NCI-H345 treated with DMSO at 0.1 percent for 48 hours (cell line): ENCODE results near the gene NOP16.

Experiments
- DNase-seq: peaks from one replicate; lab custom pipeline; 2025; ENCODE audit not compliant: unreplicated experiment; lab: John Stamatoyannopoulos, UW

NOP16 gene, protein sequence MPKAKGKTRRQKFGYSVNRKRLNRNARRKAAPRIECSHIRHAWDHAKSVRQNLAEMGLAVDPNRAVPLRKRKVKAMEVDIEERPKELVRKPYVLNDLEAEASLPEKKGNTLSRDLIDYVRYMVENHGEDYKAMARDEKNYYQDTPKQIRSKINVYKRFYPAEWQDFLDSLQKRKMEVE

DNA sequence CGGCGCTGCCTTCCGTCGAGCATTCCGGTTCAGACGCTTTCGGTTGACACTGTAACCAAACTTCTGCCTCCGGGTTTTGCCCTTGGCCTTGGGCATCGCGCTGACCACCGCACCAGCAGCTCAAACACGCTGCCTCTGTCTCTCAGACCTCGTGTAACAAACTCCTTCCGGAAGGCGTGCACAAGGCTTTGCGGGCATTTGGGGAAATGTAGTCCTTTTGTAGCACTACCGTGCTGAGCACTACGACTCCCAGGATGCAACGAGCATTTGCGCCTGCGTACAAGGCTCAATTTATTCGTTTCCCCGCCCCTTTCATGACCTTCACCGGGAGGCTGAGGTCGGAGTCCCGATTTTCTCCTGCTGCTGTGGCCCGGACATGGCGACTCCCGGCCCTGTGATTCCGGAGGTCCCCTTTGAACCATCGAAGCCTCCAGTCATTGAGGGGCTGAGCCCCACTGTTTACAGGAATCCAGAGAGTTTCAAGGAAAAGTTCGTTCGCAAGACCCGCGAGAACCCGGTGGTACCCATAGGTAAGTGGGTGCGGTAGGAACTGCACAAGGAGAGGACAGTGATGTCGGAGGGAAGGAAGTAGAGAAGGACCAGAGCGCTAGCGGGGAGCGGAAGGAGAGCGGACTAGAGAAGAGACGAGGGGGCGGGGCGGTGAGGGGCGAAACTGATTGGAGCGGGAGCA, at the start of gene NOP16, which contains the start of gene HIGD2A:
TSS of gene NOP16 (minus strand) at position 155 of the 691 bp plus-strand sequence. CDS start at position 96, 59 bp downstream.
TSS of gene HIGD2A (plus strand) at position 308 of the 691 bp plus-strand sequence. CDS start at position 377, 69 bp downstream.
- peak; percentile 97 for DNase-seq

GRCh38 chr5:176436656-176437055, 48.3 kb upstream of the NOP16 start:
- DNase-seq: no peak

GRCh38 chr5:176432707-176433106, 44.3 kb upstream of the NOP16 start:
- no peak for DNase-seq

- DNase-seq: no peak
Measured at GRCh38 chr5:176429972-176430371, 41.6 kb upstream of the NOP16 start.

- DNase-seq: no peak
Measured at GRCh38 chr5:176427971-176428370, 39.6 kb upstream of the NOP16 start.

DNA sequence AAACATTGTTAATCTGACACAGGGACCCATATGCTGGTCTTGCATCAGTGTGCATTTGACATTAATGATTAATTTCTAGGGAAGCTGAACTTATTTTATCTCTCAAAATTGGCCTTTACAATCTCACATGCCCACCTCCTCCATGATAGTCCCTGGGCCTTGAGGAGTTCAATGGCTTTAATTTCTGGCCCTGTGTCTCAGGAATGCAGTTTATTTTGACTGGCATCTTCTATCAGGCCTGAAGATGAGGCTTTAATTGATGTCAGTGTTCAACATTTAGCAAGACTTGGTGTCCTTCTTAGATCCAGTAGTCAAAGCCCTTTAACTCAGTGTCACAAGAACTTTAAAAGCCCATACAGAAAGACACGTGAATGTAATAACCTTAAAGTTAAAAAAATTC, 38.5 kb upstream of the NOP16 start:
- no peak for DNase-seq

- DNase-seq: no peak
Measured at GRCh38 chr5:176425791-176426190, 37.4 kb upstream of the NOP16 start.

- no peak for DNase-seq
Measured at GRCh38 chr5:176425138-176425537, 36.7 kb upstream of the NOP16 start.

- DNase-seq: no peak
Measured at GRCh38 chr5:176424181-176424580, 35.8 kb upstream of the NOP16 start.

- no peak for DNase-seq
Measured at GRCh38 chr5:176420972-176421544, 32.7 kb upstream of the NOP16 start.

- no peak for DNase-seq
Measured at GRCh38 chr5:176420086-176420485, 31.7 kb upstream of the NOP16 start.

- no peak for DNase-seq
Measured at GRCh38 chr5:176418251-176418650, 29.9 kb upstream of the NOP16 start.

GRCh38 chr5:176416965-176417364, 28.6 kb upstream of the NOP16 start:
- DNase-seq: no peak

DNA sequence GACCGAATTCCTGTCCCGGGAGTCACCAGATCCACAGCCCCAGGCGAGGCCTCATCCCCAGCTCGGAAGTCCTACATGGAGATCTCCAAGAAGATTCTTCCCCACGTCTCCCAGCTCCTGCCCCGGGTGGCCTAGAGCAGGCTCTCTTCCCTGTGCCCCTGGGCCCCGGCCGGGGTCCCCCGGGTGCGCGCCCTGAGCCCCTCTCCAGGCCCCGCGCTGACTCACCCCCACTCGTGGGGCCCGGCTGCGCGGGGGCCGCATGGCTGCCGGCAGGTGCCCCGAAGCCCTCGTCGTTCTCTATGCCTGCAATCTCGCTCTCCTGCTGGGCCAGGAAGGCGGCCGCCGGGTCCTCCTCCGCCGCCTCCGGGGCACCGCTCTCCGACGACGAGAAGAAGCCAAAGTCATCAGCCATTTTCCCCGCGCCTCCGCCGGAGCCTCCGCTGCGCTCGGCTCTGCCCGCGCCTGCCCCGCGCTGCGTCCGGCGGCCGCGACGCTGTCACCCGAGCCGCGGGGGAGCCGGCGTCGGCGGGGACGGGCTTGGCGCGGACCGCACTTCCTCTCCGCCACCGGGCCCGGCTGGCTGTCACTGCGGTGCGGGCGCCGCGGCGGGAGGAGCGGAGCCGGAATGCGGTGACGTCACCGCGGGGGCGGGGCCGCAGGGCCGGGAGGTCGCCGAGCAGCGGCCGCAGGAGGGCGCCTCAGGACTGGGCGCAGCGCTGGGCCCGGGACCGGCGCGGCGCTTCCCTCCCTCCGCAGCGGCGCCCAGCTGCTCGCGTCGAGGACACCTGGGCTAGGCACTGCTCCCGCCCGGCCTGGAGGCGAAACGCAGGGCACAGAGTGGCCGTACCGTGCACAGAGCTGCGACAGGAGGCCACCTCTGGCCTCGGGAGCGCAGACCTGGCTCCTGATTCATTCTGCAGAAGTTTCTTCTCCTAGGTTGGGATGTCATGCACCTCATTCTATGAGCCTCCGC, 27.8 kb upstream of the NOP16 start, which contains the start of gene CLTB:
TSS of gene CLTB (minus strand) at position 588 of the 973 bp plus-strand sequence. CDS start at position 412, 176 bp downstream.
- DNase-seq: peak; percentile 80

- no peak for DNase-seq
Measured at GRCh38 chr5:176415240-176415951, 27.0 kb upstream of the NOP16 start.

DNA sequence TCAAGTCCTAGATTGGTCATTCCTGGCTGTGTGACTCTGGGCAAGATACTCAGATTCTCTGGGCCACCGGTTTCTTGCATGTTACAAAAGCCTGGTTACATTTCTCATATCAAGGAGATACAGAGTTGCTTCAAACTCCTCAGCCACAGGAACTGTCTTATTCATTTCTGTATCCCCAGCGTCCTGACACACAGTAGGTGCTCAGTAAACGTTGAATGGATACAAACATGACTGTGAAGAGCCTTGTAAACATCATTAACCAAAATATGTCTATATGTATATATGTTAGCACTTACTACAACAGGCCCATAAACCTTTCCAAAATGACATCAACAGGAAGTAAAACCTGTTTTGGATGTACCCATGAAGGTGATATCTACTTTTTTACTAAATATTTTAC, 26.3 kb upstream of the NOP16 start:
- no peak for DNase-seq

DNA sequence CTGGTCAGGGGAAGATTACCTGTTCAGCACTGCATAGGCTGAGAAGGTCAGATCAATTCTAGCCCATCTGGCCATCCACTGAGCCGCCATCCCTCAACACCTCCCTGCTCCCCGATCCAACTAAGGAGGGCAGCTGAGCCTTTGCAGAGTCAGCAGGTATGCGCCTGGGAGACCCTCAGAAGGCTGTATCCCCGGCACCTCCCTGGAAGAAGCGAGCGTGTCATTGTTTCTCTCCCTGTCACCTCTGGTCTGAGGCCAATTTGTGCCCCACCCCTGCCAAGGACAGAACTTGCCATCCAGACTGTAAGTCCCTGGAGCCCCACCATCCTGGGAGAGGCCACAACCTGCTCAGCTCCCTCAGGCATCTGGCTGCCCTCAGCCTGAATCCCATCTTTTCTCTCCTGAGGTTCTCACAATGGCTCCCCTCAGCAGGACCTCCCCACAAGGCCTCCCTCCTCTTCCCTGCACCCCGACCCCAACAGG, 25.4 kb upstream of the NOP16 start:
- DNase-seq: no peak

DNA sequence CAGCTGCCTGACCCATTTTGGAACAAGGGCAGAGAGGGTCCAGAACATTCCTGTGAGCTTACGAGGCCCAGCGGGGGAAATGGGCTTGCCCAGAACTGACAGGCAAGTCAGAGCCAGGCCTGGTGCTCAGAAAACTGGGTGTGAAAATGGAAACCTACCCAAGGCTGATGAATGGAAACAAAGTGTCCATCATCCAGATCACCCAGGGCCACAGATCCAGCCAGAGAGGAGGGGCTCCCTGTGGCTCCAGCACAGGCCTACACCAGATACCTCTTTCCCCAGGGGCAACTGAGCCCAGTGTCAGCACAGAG, 24.8 kb upstream of the NOP16 start:
- DNase-seq: no peak

GRCh38 chr5:176412517-176413254, 24.3 kb upstream of the NOP16 start:
- DNase-seq: no peak
